OCI-LY7 (cell line): ENCODE results near the gene NVL.

ENCODE experiments used
- CTCF ChIP-seq: fragments of 200-600 bp; sonication (generic); conservative IDR thresholded peaks from 2 replicates; pipeline ENCODE4 v1.5.1; 2014; ENCODE audit warnings: mild to moderate bottlenecking, antibody characterized with exemption, low read length, moderate library complexity, mixed read lengths
- EZH2phosphoT487 ChIP-seq: fragments of 200-600 bp; sonication (generic); IDR thresholded peaks from 2 replicates; pipeline ENCODE4 v1.6.1; 2018; ENCODE audit warnings: low read depth, borderline replicate concordance, mild to moderate bottlenecking, mixed run types, antibody characterized with exemption, low read length, moderate library complexity, mixed read lengths

GRCh38 chr1:224253721-224254120 lies 76.3 kb downstream of the NVL start:
- TF ChIP-seq CTCF (no peak), EZH2phosphoT487 (no peak)
